ENCODE results near the gene ZMIZ1.

Gene ZMIZ1

DNA sequence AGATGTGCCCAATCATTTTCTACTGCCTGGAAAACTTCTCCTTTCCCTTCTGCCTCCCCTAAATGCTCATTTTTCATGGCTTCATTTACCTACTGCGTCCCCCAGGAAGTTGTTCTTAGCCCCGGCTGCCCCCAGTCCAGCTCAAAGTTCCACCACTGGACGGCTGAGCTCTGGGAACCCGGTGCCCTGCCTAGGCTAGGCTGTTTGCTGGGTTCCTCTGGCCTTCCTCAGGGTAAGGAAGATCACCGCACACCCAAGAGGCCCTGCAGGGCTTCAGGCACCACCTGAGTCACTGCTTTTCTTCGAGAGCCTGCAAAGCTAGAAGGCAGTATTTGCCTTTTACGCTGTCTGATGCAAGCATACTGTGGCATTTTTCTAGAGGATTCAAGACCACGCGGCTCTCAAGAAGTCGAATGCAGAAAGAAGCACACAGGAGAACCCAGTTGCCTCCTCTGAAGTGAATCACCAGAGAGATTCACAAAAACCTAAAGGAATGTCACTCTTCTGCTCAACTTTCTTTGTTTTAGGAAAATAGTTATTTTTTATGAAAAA, 46.7 kb upstream of the ZMIZ1 start:
- Histone ChIP-seq H3K27me3 (peaks cover 4% of the 10 kb centered on the region), H3K4me3 (ENCODE audit: low read depth in 1 of 2, low read length in 1 of 2) (no peak overlapping the region), H3K27ac (no peak overlapping the region), H3K4me1 (ENCODE audit: control insufficient read depth in 1 of 2, insufficient read depth in 1 of 2, low read depth in 1 of 2, low read length in 1 of 2) (no peaks in the 10 kb centered on the region), H3K36me3 (no peaks in the 10 kb centered on the region), H3K9me3 (no peaks in the 10 kb centered on the region)
- TF ChIP-seq, protein P1, sequence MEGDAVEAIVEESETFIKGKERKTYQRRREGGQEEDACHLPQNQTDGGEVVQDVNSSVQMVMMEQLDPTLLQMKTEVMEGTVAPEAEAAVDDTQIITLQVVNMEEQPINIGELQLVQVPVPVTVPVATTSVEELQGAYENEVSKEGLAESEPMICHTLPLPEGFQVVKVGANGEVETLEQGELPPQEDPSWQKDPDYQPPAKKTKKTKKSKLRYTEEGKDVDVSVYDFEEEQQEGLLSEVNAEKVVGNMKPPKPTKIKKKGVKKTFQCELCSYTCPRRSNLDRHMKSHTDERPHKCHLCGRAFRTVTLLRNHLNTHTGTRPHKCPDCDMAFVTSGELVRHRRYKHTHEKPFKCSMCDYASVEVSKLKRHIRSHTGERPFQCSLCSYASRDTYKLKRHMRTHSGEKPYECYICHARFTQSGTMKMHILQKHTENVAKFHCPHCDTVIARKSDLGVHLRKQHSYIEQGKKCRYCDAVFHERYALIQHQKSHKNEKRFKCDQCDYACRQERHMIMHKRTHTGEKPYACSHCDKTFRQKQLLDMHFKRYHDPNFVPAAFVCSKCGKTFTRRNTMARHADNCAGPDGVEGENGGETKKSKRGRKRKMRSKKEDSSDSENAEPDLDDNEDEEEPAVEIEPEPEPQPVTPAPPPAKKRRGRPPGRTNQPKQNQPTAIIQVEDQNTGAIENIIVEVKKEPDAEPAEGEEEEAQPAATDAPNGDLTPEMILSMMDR (IDR thresholded peaks at IDR 0.05): no peak

DNA sequence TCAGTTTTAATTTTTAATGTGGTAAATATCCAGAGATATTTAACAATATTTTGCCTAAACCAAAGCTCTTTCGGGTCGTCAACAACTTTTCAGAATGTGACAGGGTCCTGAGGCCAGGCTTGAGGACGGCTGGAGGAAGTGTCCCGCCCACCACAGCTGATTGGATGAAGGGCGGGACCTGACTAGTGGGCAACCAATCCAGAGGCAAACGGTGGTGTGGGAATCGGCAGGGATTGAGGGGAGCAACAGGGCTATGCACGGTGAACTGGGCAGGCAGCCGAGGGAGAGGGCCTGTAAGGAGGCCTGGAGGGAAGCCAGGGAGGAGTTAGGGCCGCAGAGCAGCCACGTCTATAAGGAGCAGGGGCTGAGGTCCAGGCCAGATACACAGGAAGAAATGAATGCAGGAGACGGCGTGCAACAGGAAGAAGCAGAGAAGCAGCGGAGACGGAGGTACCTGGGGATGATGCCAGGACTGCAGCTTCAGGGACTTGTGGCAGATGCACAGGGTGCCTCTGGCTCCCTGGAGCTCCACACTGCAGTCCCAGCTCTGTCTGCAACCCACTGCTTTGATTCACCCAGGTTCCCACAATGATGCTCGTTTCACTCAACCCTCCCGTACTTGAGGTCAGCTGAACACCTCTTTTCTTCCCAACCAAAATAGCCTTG, 46.1 kb upstream of the ZMIZ1 start:
- Histone ChIP-seq H3K36me3 (no peaks in the 10 kb centered on the region), H3K27me3 (peaks cover 8% of the 10 kb centered on the region), H3K4me3 (ENCODE audit: low read depth in 1 of 2, low read length in 1 of 2) (no peak overlapping the region), H3K4me1 (ENCODE audit: control insufficient read depth in 1 of 2, insufficient read depth in 1 of 2, low read depth in 1 of 2, low read length in 1 of 2) (no peaks in the 10 kb centered on the region), H3K27ac (no peak overlapping the region), H3K9me3 (no peaks in the 10 kb centered on the region)
- TF ChIP-seq, protein P1 (IDR thresholded peaks at IDR 0.05): no peak

DNA sequence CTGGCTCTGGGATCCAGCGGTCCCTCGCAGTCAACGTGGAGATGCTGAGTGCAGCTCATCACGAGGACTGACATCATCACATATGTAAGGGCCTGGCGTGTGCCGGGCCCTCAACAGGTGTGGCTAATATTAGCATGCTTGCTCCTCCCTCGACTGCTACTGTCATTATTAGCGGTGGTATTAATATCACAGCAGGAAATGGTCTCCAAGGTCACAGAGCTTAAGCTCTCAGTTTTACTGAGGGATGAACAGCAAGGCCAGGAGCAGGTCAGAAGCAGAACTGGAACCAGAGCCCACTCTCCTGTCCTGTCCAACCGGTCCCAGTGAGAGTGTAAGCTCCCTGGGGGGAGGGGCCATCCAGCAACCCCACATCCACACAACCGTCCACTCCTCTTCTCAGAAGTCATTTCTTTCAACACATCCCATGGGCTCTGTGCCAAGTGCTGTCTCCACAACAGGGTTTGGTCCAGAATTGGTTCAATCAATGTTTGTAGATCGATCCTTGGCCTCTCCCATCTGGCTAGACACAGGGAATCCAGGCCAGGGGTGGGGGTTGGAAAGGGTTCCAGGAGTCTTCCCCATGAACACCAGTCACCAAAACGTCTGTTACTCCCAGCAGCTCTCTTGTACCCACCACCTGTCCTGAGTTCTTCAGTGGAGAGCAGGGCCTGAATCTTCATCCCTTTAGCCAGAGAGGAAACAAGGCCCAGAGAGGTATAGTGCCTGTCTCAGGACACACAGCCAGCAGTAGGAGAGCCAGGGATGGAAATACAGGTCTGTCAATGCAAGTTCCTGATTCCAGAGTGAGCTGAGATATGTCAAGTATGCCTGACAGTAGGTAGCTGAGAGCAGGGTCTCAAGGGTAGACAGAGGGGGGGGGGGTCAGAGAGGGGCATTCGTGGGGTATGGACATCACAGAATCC, 45.3 kb upstream of the ZMIZ1 start:
- Histone ChIP-seq H3K27ac (no peak overlapping the region), H3K4me1 (ENCODE audit: control insufficient read depth in 1 of 2, insufficient read depth in 1 of 2, low read depth in 1 of 2, low read length in 1 of 2) (no peaks in the 10 kb centered on the region), H3K4me3 (ENCODE audit: low read depth in 1 of 2, low read length in 1 of 2) (no peak overlapping the region), H3K27me3 (peaks cover 8% of the 10 kb centered on the region), H3K9me3 (no peaks in the 10 kb centered on the region), H3K36me3 (no peaks in the 10 kb centered on the region)
- TF ChIP-seq, protein P1 (IDR thresholded peaks at IDR 0.05): no peak

DNA sequence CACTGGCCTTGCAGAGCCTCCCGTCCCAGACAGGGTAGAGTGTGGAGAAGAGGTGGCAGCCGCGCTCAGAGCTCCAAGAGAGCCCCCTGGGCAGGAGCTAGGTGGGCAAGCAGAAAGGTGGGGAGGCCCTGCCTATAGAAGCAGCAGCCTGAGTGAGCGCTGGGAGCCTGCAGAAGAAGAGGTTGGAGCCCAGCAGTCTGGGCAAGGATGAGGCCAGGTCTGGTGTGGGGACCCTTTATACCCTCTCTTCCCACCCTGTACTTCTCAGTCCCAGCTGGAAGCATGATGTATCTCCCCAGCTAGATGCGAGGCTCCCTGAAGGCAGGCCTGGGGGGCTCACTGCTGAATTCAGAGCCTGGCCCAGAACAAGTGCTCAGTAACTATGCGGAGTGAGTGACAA, 44.5 kb upstream of the ZMIZ1 start:
- H3K27me3 ChIP-seq: peaks cover 8% of the 10 kb centered on the region
- H3K4me1 ChIP-seq (ENCODE audit: control insufficient read depth in 1 of 2, insufficient read depth in 1 of 2, low read depth in 1 of 2, low read length in 1 of 2): no peaks in the 10 kb centered on the region
- H3K27ac ChIP-seq: no peak overlapping the region

DNA sequence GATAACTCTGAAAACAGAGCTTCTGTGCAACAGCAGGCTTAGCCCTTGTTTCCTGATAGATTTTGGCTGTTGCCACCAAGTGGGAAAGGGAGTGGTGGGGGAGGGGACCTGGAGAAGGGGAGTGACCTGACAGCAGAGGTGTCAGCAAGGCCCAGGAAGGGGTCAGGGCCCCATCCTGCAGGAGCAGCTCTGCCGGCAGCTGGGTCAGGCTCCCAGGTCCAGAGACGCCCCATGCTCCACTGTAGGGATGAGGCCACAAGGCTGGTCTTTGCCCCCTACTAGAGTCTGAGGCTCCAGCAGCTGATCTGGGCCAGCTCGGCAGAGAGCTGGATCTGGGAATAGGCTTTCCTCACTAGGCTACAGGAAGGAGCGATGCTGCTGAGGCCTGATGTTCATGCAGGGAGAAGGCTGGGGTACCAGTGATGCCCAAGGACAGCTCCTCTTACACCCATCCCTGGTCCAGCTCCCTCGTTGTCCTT, 44.0 kb upstream of the ZMIZ1 start:
- Histone ChIP-seq H3K4me3 (ENCODE audit: low read depth in 1 of 2, low read length in 1 of 2) (no peak overlapping the region), H3K27ac (no peak overlapping the region), H3K36me3 (no peaks in the 10 kb centered on the region), H3K4me1 (ENCODE audit: control insufficient read depth in 1 of 2, insufficient read depth in 1 of 2, low read depth in 1 of 2, low read length in 1 of 2) (no peaks in the 10 kb centered on the region), H3K27me3 (peaks cover 8% of the 10 kb centered on the region), H3K9me3 (no peaks in the 10 kb centered on the region)
- TF ChIP-seq, protein P1 (IDR thresholded peaks at IDR 0.05): no peak

More for the DNA sequence above, 44.5 kb upstream of the ZMIZ1 start:
- H3K9me3 ChIP-seq: no peaks in the 10 kb centered on the region
- H3K4me3 ChIP-seq (ENCODE audit: low read depth in 1 of 2, low read length in 1 of 2): no peak overlapping the region
- TF ChIP-seq, protein P1 (IDR thresholded peaks at IDR 0.05): no peak
- no peaks in the 10 kb centered on the region for H3K36me3 ChIP-seq

Measured in neutrophil (primary cell).